Skeletal muscle tissue (tissue), 4 donors: ENCODE measurements around the gene RNF212. TPM values are rescaled to one million over a fixed set of nuclear protein-coding genes. Genes with fewer than 3 reads are reported as not detected.

Source experiments
- H3K27ac ChIP-seq: one replicate; pipeline ENCODE4 v1.7.0; 2013; ENCODE audit warnings: mild to moderate bottlenecking, low read depth, low read length, inconsistent platforms
- H3K27me3 ChIP-seq, 3 donors: one replicate each; pipeline ENCODE4 v1.7.0; 2013; ENCODE audit warnings: low read length in 3 of 3; ENCODE audit not compliant: control insufficient read depth in 3 of 3, insufficient read depth in 3 of 3
- H3K36me3 ChIP-seq, 3 donors: one replicate each; pipeline ENCODE4 v1.7.0; 2013; ENCODE audit warnings: low read length in 3 of 3; ENCODE audit not compliant: control insufficient read depth in 3 of 3, insufficient read depth in 3 of 3
- H3K4me1 ChIP-seq, 3 donors: one replicate each; pipeline ENCODE4 v1.7.0; 2013; ENCODE audit warnings: low read length in 3 of 3, mild to moderate bottlenecking in 3 of 3; ENCODE audit not compliant: control insufficient read depth in 3 of 3, insufficient read depth in 3 of 3
- H3K4me3 ChIP-seq, 3 donors: one replicate each; pipeline ENCODE4 v1.7.0; 2013; ENCODE audit warnings: low read length in 3 of 3
- H3K9ac ChIP-seq, 3 donors: one replicate each; pipeline ENCODE4 v1.7.0; 2013; ENCODE audit warnings: low read length in 3 of 3, mild to moderate bottlenecking in 3 of 3, moderate library complexity in 2 of 3, low read depth in 1 of 3
- H3K9me3 ChIP-seq, 3 donors: one replicate each; pipeline ENCODE4 v1.7.0; 2013; ENCODE audit warnings: low read length in 3 of 3; ENCODE audit not compliant: control insufficient read depth in 3 of 3
- total RNA-seq: library from RNA; depleted of rRNA; stranded (reverse); fragments of >200 nt; gene quantifications from one replicate; pipeline ENCODE4 v1.2.3, GENCODE V29; 2014
- donor health status: Osteomylitis.

Gene RNF212
- total RNA-seq, 1 donor from 2014 or later: 3.7 TPM

DNA sequence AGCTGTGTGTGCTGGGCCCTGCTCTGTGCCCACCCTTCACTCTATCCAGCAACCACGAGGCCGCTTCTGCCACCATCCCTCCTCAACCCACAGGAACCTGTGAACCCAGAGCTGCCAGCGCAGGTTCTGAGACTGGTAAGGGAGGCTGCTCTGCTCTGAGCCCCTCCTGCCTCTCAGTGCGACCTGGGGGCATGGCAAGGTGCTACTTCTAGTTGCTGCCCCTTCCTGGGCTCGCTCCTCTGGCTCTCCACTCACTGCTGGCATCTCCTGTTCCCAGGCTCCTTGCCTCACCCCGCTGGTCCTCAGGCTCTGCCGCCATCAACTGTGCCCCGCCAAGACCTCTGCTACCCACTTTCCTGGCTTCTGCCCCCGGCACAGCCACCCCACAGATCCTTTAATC is 39.3 kb downstream of the RNF212 start:
- H3K36me3 ChIP-seq: no peaks in the 10 kb centered on the region
- peaks cover 16 to 51% (median 23%) of the 10 kb centered on the region in 3 donors for H3K27me3 ChIP-seq
- H3K4me1 ChIP-seq: no peaks in the 10 kb centered on the region
- H3K9ac ChIP-seq: no peak overlapping the region
- H3K27ac ChIP-seq: no peak overlapping the region
- H3K4me3 ChIP-seq: no peak overlapping the region
- no peaks in the 10 kb centered on the region for H3K9me3 ChIP-seq

DNA sequence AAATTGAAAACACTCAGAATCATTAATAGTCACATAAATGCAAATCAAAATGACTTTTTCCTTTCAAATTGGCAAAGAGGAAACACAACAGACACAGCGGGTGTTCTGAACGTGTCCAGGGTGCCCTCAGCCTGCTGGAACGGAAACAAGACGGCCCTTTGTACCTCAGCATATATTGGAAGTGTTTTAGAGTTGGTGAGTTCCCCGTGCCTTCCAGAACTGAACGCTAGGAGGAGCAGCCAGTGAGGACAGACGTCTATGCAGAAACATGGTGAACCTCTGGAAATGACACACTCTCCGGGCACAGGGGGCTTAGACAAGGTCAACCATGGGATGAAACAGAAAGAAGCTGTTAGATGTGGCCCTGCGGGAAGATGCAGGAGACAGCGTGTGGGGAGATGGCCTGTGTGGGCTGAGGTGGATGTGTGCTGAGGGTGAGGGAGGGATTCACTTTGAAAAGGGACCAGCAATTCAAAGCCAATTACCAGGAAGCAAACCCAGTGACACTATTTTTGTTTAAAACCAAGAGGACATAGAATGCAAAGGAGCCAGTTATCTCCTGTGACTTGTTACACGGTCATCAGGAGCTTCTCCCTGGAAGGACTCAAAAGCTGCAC is 40.4 kb downstream of the RNF212 start:
- Histone ChIP-seq H3K36me3 (no peaks in the 10 kb centered on the region), H3K27ac (no peak overlapping the region), H3K4me1 (no peaks in the 10 kb centered on the region), H3K9ac (no peak overlapping the region), H3K9me3 (no peaks in the 10 kb centered on the region), H3K4me3 (no peak overlapping the region), H3K27me3 (peaks cover 16 to 44% (median 22%) of the 10 kb centered on the region in 3 donors)

DNA sequence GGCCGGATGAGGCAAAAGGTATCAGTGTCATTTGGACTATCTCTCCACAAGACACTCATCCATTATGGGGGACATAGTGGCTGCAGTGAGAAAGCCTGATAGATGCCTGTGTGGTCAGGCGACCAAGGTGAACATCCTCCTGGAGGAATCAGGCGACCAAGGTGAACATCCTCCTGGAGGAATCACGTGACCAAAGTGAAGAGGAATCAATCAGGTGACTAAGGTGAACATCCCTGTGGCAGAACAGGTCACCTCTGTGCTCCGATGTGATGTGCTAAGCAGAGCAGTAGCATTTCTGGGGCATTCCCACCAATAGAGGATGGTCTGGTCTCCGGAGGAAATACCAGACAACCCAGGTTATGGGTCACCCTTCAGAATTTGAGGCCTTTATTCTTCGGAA is 44.0 kb downstream of the RNF212 start:
- H3K27me3 ChIP-seq: peaks cover 21 to 24% (median 24%) of the 10 kb centered on the region in 3 donors
- H3K4me1 ChIP-seq: no peaks in the 10 kb centered on the region
- H3K9ac ChIP-seq: no peak overlapping the region
- H3K36me3 ChIP-seq: no peaks in the 10 kb centered on the region
- H3K4me3 ChIP-seq: no peak overlapping the region
- no peaks in the 10 kb centered on the region for H3K9me3 ChIP-seq
- no peak overlapping the region for H3K27ac ChIP-seq

DNA sequence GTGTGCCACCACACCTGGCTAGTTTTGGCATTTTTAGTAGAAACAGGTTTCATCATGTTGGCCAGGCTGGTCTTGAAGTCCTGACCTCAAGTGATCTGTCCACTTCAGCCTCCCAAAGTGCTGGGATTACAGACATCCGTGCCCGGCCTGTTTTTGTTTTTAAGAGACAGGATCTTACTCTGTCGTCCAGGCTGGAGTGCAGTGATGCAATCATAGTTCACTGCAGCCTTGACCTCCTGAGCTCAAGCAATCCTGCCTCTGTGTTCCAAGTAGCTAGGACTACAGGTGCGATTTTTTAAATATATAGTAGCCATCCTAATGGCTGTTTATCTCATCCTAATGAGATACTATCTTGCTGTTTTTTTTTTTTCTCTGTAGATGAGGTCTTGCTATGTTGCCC is 47.6 kb downstream of the RNF212 start:
- H3K27me3 ChIP-seq: peaks cover 19 to 39% (median 33%) of the 10 kb centered on the region in 3 donors
- no peaks in the 10 kb centered on the region for H3K9me3 ChIP-seq

DNA sequence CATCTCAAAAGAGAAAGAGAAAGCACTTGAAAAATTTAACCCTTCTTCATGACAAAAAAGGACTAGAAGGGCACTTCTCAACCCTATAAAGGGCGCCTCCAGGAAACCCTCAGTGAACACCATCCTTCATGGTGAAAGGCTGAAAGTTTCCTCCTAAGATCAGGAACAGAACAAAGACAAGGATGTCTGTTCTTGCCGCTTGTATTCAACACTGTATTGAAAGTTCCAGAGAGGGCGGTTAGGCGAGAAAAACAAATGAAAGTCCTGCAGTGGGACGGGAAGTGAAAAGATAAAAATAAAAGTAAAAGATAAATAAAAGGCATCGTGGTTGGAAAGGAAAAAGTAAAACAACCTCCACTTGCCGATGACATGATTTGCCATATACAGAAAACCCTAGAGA is 50.9 kb downstream of the RNF212 start:
- H3K4me3 ChIP-seq: no peak overlapping the region
- H3K4me1 ChIP-seq: no peaks in the 10 kb centered on the region
- no peak overlapping the region for H3K9ac ChIP-seq
- H3K9me3 ChIP-seq: no peaks in the 10 kb centered on the region
- H3K36me3 ChIP-seq: no peaks in the 10 kb centered on the region
- H3K27me3 ChIP-seq: peaks cover 35 to 58% (median 48%) of the 10 kb centered on the region in 3 donors
- no peak overlapping the region for H3K27ac ChIP-seq

More for the DNA sequence above, 47.6 kb downstream of the RNF212 start:
- Histone ChIP-seq H3K4me3 (no peak overlapping the region), H3K4me1 (no peaks in the 10 kb centered on the region), H3K36me3 (no peaks in the 10 kb centered on the region), H3K27ac (no peak overlapping the region), H3K9ac (no peak overlapping the region)

DNA sequence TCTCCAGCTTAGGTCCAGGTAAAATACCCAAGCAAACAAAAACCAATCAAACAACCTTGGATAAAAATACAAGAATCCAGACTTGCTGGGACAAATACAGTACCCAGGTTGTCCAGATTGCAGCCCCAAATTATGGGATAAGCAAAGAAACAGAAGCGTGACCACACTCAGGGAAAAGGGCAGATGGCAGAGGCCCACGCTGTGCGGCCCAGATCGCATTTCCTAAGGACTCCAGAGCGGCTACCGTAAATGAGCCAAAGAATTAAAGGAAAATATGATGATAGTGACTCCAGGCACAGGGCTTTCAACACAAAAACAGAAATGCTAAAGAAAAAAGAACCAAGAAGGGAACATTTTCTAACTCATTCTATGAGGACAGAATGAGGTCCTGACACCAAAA is 51.6 kb downstream of the RNF212 start:
- H3K36me3 ChIP-seq: no peaks in the 10 kb centered on the region
- H3K4me3 ChIP-seq: no peak overlapping the region
- H3K4me1 ChIP-seq: no peaks in the 10 kb centered on the region
- H3K27me3 ChIP-seq: peaks cover 42 to 64% (median 53%) of the 10 kb centered on the region in 3 donors
- H3K9me3 ChIP-seq: no peaks in the 10 kb centered on the region
- no peak overlapping the region for H3K27ac ChIP-seq
- H3K9ac ChIP-seq: no peak overlapping the region

DNA sequence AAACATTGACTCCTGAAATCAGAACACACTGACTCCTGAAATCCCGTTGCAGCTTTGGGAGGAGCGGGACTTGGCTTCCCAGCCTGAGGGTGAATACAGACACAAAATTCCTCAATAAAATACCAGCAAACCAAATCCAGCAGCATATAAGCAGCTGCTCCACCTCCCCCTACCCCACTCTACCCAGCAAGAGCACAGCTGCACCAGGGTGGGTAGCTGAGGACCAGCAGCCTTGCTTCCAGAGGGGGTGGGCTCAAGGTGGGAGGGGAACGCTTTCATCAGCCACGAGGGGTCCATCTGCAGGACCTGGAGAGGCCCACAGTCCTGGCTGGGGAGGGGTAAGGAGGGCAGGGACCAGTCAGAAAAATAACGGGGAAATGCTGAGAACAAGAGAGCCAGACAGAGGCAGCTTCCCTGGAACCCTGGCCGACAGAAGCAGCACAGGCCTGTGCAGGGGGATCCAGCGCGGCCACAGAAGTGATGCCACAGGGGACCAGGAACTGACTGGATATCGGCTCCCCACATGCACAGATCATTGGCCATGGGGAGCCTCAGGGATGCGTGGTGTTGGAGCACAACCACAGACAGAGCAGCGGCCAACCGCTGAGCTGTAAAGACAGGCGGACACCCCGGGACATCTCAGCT is 52.2 kb downstream of the RNF212 start:
- Histone ChIP-seq H3K4me1 (no peaks in the 10 kb centered on the region), H3K36me3 (no peaks in the 10 kb centered on the region), H3K27ac (no peak overlapping the region), H3K27me3 (peaks cover 45 to 64% (median 55%) of the 10 kb centered on the region in 3 donors), H3K9me3 (no peaks in the 10 kb centered on the region), H3K9ac (no peak overlapping the region), H3K4me3 (no peak overlapping the region)

DNA sequence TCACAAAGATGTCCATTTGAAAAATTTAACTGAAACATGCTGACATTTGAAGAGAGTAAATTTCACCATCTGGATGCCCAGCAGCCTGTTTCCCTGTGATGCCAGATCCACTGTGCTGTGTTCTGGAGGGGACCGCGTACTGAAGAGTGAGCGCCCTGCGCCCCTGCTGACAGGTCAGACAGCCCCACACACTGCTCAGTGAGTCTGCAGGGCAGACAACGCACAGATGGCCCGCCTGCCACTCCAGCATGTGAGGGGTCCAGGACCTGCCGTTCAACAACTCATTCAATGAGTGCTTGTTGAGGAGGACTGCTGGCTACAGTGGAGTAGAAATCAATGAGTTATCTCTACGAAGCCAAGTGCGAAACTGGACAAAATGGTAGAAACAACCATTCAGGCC is 52.7 kb downstream of the RNF212 start:
- no peak overlapping the region for H3K4me3 ChIP-seq
- peaks cover 51 to 66% (median 59%) of the 10 kb centered on the region in 3 donors for H3K27me3 ChIP-seq
- H3K9me3 ChIP-seq: no peaks in the 10 kb centered on the region
- H3K9ac ChIP-seq: no peak overlapping the region
- H3K36me3 ChIP-seq: no peaks in the 10 kb centered on the region
- no peak overlapping the region for H3K27ac ChIP-seq
- no peaks in the 10 kb centered on the region for H3K4me1 ChIP-seq

DNA sequence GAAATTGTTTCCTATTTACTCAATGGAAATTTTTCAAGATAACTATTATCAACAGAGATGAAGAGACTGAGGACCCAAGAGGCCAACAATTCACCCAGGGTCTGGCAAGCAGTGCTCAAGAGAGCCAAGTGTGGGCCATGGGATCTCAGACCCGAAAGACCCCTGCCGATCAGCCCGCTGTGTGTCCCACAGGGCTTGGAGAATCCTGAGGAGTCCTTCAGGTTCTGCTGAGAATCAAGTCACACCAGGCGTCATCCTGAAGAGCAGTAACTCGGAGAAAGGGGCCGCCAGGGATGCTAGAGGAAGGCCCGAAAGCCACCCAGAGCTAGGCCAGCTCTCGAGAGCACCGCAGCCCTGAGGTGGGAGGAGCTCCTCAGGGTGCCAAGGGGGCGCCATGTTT is 53.2 kb downstream of the RNF212 start:
- Histone ChIP-seq H3K27me3 (peaks cover 51 to 65% (median 62%) of the 10 kb centered on the region in 3 donors), H3K36me3 (no peaks in the 10 kb centered on the region), H3K4me3 (no peak overlapping the region), H3K27ac (no peak overlapping the region), H3K9ac (no peak overlapping the region), H3K4me1 (no peaks in the 10 kb centered on the region), H3K9me3 (no peaks in the 10 kb centered on the region)

DNA sequence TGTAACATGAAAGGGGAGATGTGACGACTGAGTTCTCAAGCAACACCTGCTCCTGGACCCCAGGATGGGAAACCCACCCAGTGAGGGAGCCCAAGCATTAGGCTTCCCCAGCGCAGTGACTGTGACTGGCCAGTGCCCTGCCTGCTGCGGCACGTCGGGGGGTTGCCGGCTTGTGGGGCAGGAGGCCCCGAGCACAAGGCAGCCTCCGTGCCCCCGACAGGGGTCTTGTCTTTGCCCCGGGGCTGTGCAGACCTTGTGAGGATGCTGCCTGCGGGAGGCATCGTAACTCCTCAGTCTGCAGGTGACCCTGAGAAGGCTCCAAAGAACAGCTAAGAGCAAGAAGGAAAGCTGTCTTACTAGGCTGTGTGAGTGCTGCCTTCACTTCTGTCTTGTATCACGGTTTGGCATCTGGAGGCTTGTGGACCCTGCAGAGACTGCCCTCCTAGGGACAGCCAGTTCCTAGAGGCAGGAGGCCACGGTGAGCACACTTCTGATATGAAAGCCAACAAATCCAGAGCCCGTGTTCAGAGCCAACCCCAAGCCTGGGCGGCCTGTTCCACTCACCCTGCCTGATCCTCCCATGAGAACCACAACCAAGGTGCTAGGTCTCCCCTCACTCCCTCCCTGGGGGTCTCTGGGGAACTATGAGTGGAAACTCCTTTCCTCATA is 54.2 kb downstream of the RNF212 start:
- H3K9me3 ChIP-seq: no peaks in the 10 kb centered on the region

More for the DNA sequence above, 54.2 kb downstream of the RNF212 start:
- Histone ChIP-seq H3K27ac (no peak overlapping the region), H3K4me3 (no peak overlapping the region), H3K36me3 (no peaks in the 10 kb centered on the region), H3K9ac (no peak overlapping the region), H3K27me3 (peaks cover 51 to 62% (median 57%) of the 10 kb centered on the region in 3 donors), H3K4me1 (no peaks in the 10 kb centered on the region)
